Osteocyte (in vitro differentiated cells): ENCODE data around the gene ACAP2. TPM values are rescaled to one million over a fixed set of nuclear protein-coding genes. Genes with fewer than 3 reads are reported as not detected.

Experiments used
- DNase-seq: peaks from one replicate; pipeline ENCODE4 v3.0.0; 2021; ENCODE audit warnings: mixed read lengths; ENCODE audit not compliant: unreplicated experiment; ENCODE audit errors: extremely low spot score
- H3K27ac Mint-ChIP-seq: one replicate; pipeline ENCODE4 v1.8.0; 2021; ENCODE audit warnings: mild to moderate bottlenecking, mixed read lengths; ENCODE audit not compliant: unreplicated experiment
- H3K27me3 Mint-ChIP-seq: one replicate; pipeline ENCODE4 v1.8.0; 2021; ENCODE audit warnings: mixed read lengths; ENCODE audit not compliant: unreplicated experiment
- H3K36me3 Mint-ChIP-seq: one replicate; pipeline ENCODE4 v1.8.0; 2021; ENCODE audit warnings: mixed read lengths; ENCODE audit not compliant: unreplicated experiment
- H3K4me1 Mint-ChIP-seq: one replicate; pipeline ENCODE4 v1.8.0; 2021; ENCODE audit warnings: mixed read lengths; ENCODE audit not compliant: unreplicated experiment
- H3K4me3 Mint-ChIP-seq: one replicate; pipeline ENCODE4 v1.8.0; 2021; ENCODE audit warnings: mild to moderate bottlenecking, moderate library complexity, mixed read lengths; ENCODE audit not compliant: unreplicated experiment
- H3K9me3 Mint-ChIP-seq: one replicate; pipeline ENCODE4 v1.8.0; 2021; ENCODE audit warnings: mixed read lengths; ENCODE audit not compliant: unreplicated experiment
- total RNA-seq: library from RNA; stranded (reverse); gene quantifications from 2 replicates; pipeline ENCODE4 v1.2.1, GENCODE V29; 2021
- TF ChIP-seq, protein P1 (sequence below): fragments of 200-600 bp; sonication (generic); IDR thresholded peaks from 2 replicates; pipeline ENCODE4 v1.5.0; 2021; ENCODE audit warnings: antibody characterized with exemption, mild to moderate bottlenecking, moderate library complexity

Gene ACAP2
- total RNA-seq, 1 donor from 2014 or later = 55.1 TPM

DNA sequence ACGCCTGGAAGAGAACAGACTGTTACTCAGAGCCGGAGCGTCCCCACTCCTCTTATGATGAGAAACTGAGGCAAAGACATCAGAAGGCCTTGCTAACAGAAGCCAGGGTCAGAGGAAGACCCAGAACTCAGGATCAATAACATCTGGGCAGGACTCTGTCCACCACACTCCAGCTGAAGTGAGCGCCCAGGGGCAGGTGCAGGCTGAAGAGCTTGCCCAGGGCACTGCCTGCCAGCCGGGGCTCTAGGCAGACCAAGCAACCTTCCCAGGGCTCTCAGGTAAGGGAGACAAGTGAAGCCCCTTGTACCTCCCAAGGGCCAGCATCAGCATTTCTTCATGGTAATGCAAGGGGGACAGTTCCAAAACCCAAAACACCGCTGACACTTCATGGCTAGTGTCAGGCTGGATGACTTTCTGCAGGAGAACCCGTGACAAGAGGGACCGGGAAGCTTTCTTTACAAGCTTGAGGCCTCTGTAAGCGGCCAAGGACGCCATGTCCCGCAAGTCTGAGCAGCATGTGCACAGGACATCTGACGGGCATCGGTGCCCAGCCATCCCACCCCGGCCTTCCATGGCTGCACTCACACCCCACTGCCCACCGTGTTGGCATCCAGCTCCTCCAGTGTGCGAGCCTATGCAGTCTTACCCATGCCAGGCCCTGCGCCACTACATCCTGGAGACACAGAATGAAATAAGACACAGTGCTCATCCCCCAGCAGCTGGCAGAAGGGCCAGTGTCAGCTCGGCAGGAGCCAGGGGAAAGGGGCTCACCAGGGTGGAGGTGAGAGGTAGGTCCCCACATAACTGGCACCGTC, 186.0 kb downstream of the ACAP2 start:
- TF ChIP-seq, protein P1, sequence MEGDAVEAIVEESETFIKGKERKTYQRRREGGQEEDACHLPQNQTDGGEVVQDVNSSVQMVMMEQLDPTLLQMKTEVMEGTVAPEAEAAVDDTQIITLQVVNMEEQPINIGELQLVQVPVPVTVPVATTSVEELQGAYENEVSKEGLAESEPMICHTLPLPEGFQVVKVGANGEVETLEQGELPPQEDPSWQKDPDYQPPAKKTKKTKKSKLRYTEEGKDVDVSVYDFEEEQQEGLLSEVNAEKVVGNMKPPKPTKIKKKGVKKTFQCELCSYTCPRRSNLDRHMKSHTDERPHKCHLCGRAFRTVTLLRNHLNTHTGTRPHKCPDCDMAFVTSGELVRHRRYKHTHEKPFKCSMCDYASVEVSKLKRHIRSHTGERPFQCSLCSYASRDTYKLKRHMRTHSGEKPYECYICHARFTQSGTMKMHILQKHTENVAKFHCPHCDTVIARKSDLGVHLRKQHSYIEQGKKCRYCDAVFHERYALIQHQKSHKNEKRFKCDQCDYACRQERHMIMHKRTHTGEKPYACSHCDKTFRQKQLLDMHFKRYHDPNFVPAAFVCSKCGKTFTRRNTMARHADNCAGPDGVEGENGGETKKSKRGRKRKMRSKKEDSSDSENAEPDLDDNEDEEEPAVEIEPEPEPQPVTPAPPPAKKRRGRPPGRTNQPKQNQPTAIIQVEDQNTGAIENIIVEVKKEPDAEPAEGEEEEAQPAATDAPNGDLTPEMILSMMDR = no peak
- peak; percentile 76 for DNase-seq
- Mint-ChIP-seq H3K4me1 (peaks cover 65% of the 10 kb centered on the region), H3K27ac (no peak overlapping the region), H3K4me3 (no peak overlapping the region), H3K36me3 (no peaks in the 10 kb centered on the region), H3K27me3 (no peaks in the 10 kb centered on the region), H3K9me3 (no peaks in the 10 kb centered on the region)

DNA sequence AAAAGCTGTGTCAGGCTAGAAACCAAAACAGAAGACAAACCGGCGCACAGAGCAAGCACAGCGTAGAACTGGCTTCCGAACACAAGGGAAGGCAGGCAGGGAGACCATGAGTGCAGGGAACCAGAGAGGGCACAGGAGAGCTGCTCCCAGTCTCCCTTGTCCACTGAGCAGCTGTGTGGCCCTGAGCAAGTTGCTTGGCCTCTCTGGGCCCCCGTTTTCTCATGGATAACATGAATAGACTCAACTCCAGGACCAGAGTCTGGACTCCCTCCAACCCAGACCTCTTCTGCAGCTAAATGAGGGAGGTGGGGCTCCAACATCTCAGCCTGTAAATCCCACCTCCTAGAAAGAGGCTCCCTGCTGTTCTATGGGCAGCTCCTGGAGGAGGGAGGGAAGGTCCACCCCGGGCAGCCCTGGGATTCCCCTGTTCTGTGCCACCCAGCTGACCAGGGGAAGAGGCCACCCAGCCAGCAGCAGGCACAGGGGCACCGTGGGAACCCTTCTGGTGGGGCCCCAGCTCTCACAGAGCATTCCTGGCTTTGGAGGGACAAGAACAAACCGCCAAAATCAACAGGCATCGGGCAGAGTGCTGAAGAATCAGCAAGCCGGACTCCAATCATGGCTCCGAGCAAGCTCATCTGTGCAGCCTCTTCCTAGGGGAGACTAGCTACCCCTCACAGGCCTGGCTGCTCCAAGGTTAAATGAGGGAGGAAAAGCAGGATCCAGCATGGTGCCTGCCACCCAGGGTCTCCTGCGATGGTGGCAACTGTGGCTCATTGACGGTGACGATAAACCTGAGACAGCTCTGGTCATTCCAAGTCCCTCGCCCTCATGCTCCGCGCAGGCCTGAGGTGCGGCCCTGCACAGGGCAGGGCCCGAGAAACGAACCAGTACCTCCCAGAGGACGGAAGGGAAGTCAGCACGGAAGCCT, 187.0 kb downstream of the ACAP2 start:
- TF ChIP-seq, protein P1 = no peak
- H3K27ac Mint-ChIP-seq = peak overlapping the region; percentile 54
- H3K4me3 Mint-ChIP-seq = no peak overlapping the region
- H3K36me3 Mint-ChIP-seq = no peaks in the 10 kb centered on the region
- no peaks in the 10 kb centered on the region for H3K27me3 Mint-ChIP-seq
- no peaks in the 10 kb centered on the region for H3K9me3 Mint-ChIP-seq
- DNase-seq = peak; percentile 83
- H3K4me1 Mint-ChIP-seq = peaks cover 73% of the 10 kb centered on the region

- H3K27ac Mint-ChIP-seq = no peak overlapping the region
- H3K4me1 Mint-ChIP-seq = peaks cover 76% of the 10 kb centered on the region
- DNase-seq = peak; percentile 64
- no peaks in the 10 kb centered on the region for H3K36me3 Mint-ChIP-seq
- H3K9me3 Mint-ChIP-seq = no peaks in the 10 kb centered on the region
- H3K27me3 Mint-ChIP-seq = no peaks in the 10 kb centered on the region
- TF ChIP-seq, protein P1 = no peak
- no peak overlapping the region for H3K4me3 Mint-ChIP-seq
Measured at GRCh38 chr3:195255176-195255500, 187.7 kb downstream of the ACAP2 start.

GRCh38 chr3:195254454-195255175, 188.2 kb downstream of the ACAP2 start:
- TF ChIP-seq, protein P1 = no peak
- Mint-ChIP-seq H3K4me3 (peak overlapping the region; percentile 32), H3K4me1 (peaks cover 76% of the 10 kb centered on the region), H3K27me3 (no peaks in the 10 kb centered on the region), H3K9me3 (no peaks in the 10 kb centered on the region), H3K27ac (peak overlapping the region; percentile 31), H3K36me3 (no peaks in the 10 kb centered on the region)
- peak; percentile 73 for DNase-seq
